NCI-H2227 treated with DMSO at 0.1 percent for 48 hours (cell line): ENCODE data around the gene NPM3.
A peak's percentile ranks its signal among the peaks of the same experiment; 100 is the strongest.

Experiments used
- DNase-seq: peaks from one replicate; lab custom pipeline; 2025; lab: John Stamatoyannopoulos, UW

NPM3 gene

GRCh38 chr10:101782811-101783735 is at the start of gene NPM3:
NPM3 (minus strand) TSS chr10:101783446; CDS start chr10:101783390, 56 bp downstream.
- DNase-seq = peak; percentile 74

DNA sequence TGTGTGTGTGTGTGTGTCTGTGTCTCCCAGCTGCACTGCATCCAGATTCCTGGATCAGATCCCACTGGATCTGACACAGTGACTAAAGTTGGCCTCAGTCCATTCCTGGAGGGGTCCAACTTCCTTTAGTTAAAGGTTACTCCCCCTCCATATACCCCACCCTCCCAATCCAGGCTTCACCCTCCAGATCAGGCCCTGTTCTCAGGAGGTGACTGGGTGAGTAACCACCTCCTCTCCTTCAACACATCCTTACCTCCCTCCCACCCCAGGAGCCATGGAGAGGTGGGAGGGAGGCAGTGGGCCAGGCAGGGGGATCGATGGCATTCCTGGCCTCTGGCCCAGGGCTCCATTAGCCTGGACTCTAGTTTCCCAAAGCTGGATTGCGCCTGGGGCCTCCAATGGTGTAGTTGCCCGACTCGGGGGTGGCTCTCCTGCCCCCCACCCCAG is 49.1 kb upstream of the NPM3 start:
- no peak for DNase-seq

DNA sequence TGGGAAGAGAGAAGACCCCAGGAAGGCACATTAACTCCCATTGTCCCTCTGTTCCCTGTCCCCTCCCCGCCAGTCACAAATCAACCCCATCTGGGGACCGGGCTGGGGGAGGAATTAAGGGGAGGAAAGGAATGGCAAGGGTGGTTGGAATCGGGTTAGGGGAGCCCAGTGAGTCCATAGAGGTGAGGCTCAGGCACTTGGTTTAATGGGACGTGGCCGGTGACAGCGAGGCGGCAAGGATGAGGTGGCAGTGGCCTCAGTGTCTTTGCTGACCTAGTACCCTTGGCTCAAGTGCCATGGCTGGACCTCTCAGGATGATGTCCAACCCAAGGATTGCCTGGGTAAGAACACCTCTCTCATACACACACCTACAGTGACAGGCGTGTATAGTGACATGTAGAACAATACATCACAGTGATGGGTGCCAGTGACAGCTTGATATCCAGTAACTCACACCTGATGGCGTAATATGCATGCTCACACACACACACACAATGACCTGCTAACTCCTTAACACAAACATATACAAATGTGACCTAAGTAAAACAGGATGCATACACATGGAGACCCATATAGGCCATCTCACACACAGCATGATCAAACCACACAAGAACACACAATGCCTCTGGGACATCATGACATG is 48.0 kb upstream of the NPM3 start:
- no peak for DNase-seq

DNA sequence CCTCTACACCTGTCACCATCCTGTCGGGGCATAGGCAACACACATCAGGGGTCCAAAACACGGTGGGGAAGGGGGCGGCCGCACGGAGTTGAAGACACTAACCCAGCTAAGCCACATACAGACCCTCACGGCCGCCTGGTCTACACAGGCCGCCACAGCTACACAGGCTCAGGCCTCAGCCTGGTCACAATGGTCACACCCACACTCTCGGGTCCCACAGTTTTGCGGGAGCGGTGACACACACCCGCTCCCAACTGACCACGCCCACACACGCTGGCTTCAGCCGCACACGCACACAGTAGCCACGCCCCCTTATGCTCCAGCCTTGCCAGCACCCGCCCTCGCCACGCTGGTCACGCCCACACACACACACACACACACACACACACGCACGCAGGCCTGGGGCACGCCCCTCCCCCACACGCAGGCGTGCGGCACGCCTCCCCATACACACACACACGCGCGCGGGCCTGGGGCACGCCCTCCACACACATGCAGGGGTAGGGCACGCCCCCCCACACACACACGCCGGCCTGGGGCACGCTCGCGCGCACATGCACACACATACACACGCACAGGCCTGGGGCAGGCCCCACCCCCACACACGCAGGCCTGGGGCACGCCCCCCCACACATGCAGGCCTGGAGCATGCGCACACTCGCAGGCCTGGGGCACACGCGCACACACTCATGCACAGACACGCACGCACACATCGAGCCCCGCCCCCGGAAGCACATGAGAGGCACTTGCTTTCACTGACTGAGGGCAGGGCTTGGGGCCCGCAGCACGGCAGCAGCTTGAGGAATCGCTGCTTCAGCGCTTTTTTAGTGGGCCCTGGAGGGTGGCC is 47.3 kb upstream of the NPM3 start:
- peak; percentile 92 for DNase-seq

DNA sequence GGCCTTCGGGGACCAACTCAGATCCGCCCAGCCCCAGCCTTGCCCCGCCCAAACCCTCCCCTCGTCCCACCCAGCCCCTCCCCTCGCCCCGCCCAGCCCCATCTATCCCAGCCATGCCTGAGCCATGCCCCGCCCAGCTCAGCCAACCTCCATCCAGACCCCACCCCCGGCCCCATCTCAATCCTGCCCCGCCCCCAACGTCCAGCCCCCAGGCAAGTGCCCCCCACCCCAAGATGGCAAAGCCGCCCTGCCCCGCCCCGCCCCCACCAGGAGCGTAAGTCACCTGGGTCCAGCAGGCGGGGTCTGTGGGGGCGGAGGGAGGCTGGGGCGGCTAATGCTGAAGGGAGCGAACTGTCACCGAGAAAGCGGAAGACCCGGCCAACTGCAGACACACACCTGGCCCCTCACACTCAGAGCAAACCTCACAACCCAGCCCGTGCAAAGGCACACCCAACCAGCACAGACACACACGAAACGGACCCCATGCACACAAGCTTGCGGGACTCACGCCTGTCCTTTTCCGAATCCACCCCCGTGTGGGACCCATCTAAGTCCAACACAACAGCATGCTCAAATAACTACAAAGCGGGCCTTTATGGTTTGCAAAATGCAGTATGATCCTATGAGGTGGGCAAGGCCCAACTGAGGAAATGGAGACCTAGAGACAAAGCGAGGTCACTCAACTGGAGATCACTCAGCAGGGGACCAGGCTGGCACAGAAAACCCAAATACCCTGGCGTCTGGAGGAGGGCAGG is 46.5 kb upstream of the NPM3 start:
- DNase-seq = peak; percentile 48

- DNase-seq = no peak
Observed at GRCh38 chr10:101828766-101829551, 45.7 kb upstream of the NPM3 start.

GRCh38 chr10:101827919-101828600 is 44.8 kb upstream of the NPM3 start:
- no peak for DNase-seq

- no peak for DNase-seq
Observed at GRCh38 chr10:101826852-101827434, 43.7 kb upstream of the NPM3 start.

GRCh38 chr10:101824736-101825135 is 41.5 kb upstream of the NPM3 start:
- no peak for DNase-seq

GRCh38 chr10:101818872-101819633 is 35.8 kb upstream of the NPM3 start:
- no peak for DNase-seq

- DNase-seq = peak; percentile 97
Observed at GRCh38 chr10:101818119-101818871, 35.0 kb upstream of the NPM3 start, which contains the start of gene OGA. OGA (minus strand) TSS chr10:101818444; CDS start chr10:101818022, 422 bp downstream.

- no peak for DNase-seq
Observed at GRCh38 chr10:101817337-101818118, 34.3 kb upstream of the NPM3 start.

GRCh38 chr10:101816913-101817336 is 33.7 kb upstream of the NPM3 start:
- DNase-seq = no peak

- DNase-seq = no peak
Observed at GRCh38 chr10:101816376-101816775, 33.1 kb upstream of the NPM3 start.

DNA sequence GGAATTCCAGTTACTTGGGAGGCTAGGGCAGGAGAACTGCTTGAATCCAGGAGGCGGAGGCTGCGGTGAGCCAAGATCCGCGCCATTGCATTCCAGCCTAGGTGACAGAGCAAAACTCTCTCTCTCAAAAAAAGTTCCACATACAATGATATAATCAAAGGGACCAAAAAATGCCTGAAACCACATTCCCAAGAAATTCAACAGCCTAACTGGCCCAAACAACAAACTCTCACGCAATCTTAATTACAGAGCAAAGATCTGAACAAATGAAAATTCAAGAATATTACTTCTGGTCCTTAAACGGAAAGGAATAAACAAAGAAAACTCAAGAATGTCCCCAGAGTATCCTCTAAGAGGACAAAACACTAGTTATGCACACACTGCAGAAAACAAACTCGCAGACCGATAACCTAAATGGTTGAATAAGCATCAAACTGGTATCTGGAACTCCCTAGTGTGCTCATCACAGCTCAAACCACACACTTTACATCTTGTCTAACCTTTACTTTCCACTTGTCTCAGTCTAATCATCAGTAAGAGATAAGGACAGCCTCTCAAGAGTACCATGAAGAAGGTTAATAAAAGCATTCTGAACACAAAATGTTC is 31.3 kb upstream of the NPM3 start:
- DNase-seq = no peak

- DNase-seq = no peak
Observed at GRCh38 chr10:101812606-101813005, 29.4 kb upstream of the NPM3 start.

DNA sequence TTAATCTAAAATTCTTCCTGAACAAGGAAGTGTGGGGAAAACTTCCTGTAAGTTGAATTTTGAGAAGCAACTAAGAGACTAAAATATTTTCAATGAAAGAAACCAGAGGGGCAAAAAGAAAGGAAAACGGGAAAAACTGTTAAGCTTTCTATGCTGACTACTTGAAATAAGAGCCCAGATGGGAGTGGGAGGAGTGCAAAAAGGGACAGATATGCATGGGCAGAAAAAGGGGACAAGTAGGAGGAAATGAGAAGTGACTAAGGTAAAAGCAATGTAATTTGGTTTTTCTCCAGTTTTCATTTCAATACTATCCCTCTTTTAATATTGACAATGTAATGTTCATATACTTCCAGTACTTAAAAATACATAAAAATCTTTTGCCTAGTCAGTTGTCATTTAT is 23.9 kb upstream of the NPM3 start:
- DNase-seq = no peak
